Measurements from ENCODE around the gene MARCHF4. TPM values are rescaled to one million over a fixed set of nuclear protein-coding genes. Genes with fewer than 3 reads are reported as not detected.

MARCHF4 gene
- total RNA-seq, 1 experiment from 2014 or later, result 1.3 TPM

- ATAC-seq, result no peak
- intact Hi-C loops (cut with micrococcal nuclease; ENCODE audit: unreplicated experiment), result no loop called here
- peaks cover 4% of the 10 kb centered on the region; the same call in 1 of the 2 replicates for H3K4me1 ChIP-seq (ENCODE audit: control insufficient read depth, insufficient read depth, low read length)
- H3K36me3 ChIP-seq (ENCODE audit: control insufficient read depth, insufficient read depth, low read length), result no peaks in the 10 kb centered on the region
- POLR2A ChIA-PET, result no interaction called here
- no peak for DNase-seq (ENCODE audit: low read depth, low spot score)
- CTCF ChIA-PET, result no interaction called here
- H3K27me3 ChIP-seq (ENCODE audit: control insufficient read depth, insufficient read depth, low read length), result peaks cover 18% of the 10 kb centered on the region; the same call in 1 of the 2 replicates
- TF ChIP-seq CTCF (IDR thresholded peaks at IDR 0.05) (no peak), SIN3A (IDR thresholded peaks at IDR 0.05; ENCODE audit: borderline replicate concordance, insufficient read depth, low read depth, low read length) (no peak), POLR2AphosphoS5 (IDR thresholded peaks at IDR 0.05; ENCODE audit: low read depth, low read length) (no peak), REST (IDR thresholded peaks at IDR 0.05; ENCODE audit: insufficient read depth in 1 of 2, low read depth in 2 of 2, low read length in 1 of 2) (peak; percentile 56 to 73; a peak in 3 of 4 replicates), TCF7L2 (IDR thresholded peaks at IDR 0.05; ENCODE audit: low read depth, low read length) (no peak)
- no peak overlapping the region for H3K4me3 ChIP-seq (ENCODE audit: low read depth in 2 of 2, low read length in 2 of 2)
- in situ Hi-C loops (cut with HindIII; ENCODE audit: low pct_unique_long_range_greater_than_20kb, low sequenced_read_pairs), result no loop called here
- H3K9me3 ChIP-seq (ENCODE audit: control insufficient read depth, insufficient read depth, low read depth, low read length), result no peaks in the 10 kb centered on the region
- BruUV-seq (replicated peaks), result no TSS peak
- H3K27ac ChIP-seq (ENCODE audit: low read length), result no peak overlapping the region
These were observed 5.4 kb downstream of the MARCHF4 start for GRCh38 chr2:216366777-216367471.

GRCh38 chr2:216365518-216365917 lies 6.8 kb downstream of the MARCHF4 start:
- no peaks in the 10 kb centered on the region for H3K36me3 ChIP-seq (ENCODE audit: control insufficient read depth, insufficient read depth, low read length)
- no peaks in the 10 kb centered on the region for H3K9me3 ChIP-seq (ENCODE audit: control insufficient read depth, insufficient read depth, low read depth, low read length)
- in situ Hi-C loops (cut with HindIII; ENCODE audit: low pct_unique_long_range_greater_than_20kb, low sequenced_read_pairs), result no loop called here
- intact Hi-C loops (cut with micrococcal nuclease; ENCODE audit: unreplicated experiment), result no loop called here
- ATAC-seq (no peak), DNase-seq (ENCODE audit: low read depth, low spot score) (no peak)
- ChIA-PET POLR2A (no interaction called here), CTCF (no interaction called here)
- BruUV-seq (replicated peaks), result no TSS peak
- H3K4me3 ChIP-seq (ENCODE audit: low read depth in 2 of 2, low read length in 2 of 2), result no peak overlapping the region
- no peak overlapping the region for H3K27ac ChIP-seq (ENCODE audit: low read length)
- TF ChIP-seq REST (IDR thresholded peaks at IDR 0.05; ENCODE audit: insufficient read depth in 1 of 2, low read depth in 2 of 2, low read length in 1 of 2) (no peak), TCF7L2 (IDR thresholded peaks at IDR 0.05; ENCODE audit: low read depth, low read length) (no peak), CTCF (IDR thresholded peaks at IDR 0.05) (no peak), SIN3A (IDR thresholded peaks at IDR 0.05; ENCODE audit: borderline replicate concordance, insufficient read depth, low read depth, low read length) (no peak), POLR2AphosphoS5 (IDR thresholded peaks at IDR 0.05; ENCODE audit: low read depth, low read length) (no peak)
- H3K4me1 ChIP-seq (ENCODE audit: control insufficient read depth, insufficient read depth, low read length), result no peaks in the 10 kb centered on the region; the same call in 1 of the 2 replicates
- H3K27me3 ChIP-seq (ENCODE audit: control insufficient read depth, insufficient read depth, low read length), result peaks cover 13% of the 10 kb centered on the region; the same call in 1 of the 2 replicates
